SK-N-SH treated with all-trans-retinoic acid at 6 μM for 48 hours (cell line): ENCODE results near the gene PLCB1.

Experiments used
- ARNTL ChIP-seq: fragments of 450-650 bp; formaldehyde crosslinking; IDR thresholded peaks from 2 replicates; pipeline ENCODE4 v1.5.0; 2020; ENCODE audit warnings: low read depth, mild to moderate bottlenecking, moderate library complexity, borderline replicate concordance
- CREB5 ChIP-seq: fragments of 250-450 bp; sonication (Bioruptor Pico); IDR thresholded peaks from 2 replicates; pipeline ENCODE4 v1.5.1; 2020; ENCODE audit warnings: low read depth, mild to moderate bottlenecking, moderate library complexity
- PATZ1 ChIP-seq: fragments of 250-450 bp; sonication (Bioruptor Pico); IDR thresholded peaks from 2 replicates; pipeline ENCODE4 v1.8.0; 2020; ENCODE audit warnings: mild to moderate bottlenecking, moderate library complexity, borderline replicate concordance
- RARB ChIP-seq: fragments of 250-450 bp; sonication (Bioruptor Pico); IDR thresholded peaks from 2 replicates; pipeline ENCODE4 v1.8.0; 2021; ENCODE audit warnings: mild to moderate bottlenecking, moderate library complexity
- TCF4 ChIP-seq: fragments of 250-450 bp; sonication (Bioruptor Pico); IDR thresholded peaks from 2 replicates; pipeline ENCODE4 v1.8.0; 2021; ENCODE audit warnings: mild to moderate bottlenecking, moderate library complexity, borderline replicate concordance
- ZC3H10 ChIP-seq: fragments of 250-450 bp; sonication (Bioruptor Pico); IDR thresholded peaks from 2 replicates; pipeline ENCODE4 v1.5.1; 2021; ENCODE audit warnings: mild to moderate bottlenecking, moderate library complexity
- ZFP3 ChIP-seq: fragments of 250-450 bp; sonication (Bioruptor Pico); IDR thresholded peaks from 2 replicates; pipeline ENCODE4 v1.5.0; 2020; ENCODE audit warnings: mild to moderate bottlenecking, moderate library complexity
- ZFP30 ChIP-seq: fragments of 450-650 bp; formaldehyde crosslinking; IDR thresholded peaks from 2 replicates; pipeline ENCODE4 v1.5.0; 2022; ENCODE audit warnings: mild to moderate bottlenecking, moderate library complexity
- TF ChIP-seq, protein P1 (sequence below): fragments of 250-450 bp; sonication (Bioruptor Pico); IDR thresholded peaks from 2 replicates; pipeline ENCODE4 v1.8.0; 2021; ENCODE audit warnings: low read depth, mild to moderate bottlenecking, moderate library complexity, borderline replicate concordance

- TF ChIP-seq, protein P1, sequence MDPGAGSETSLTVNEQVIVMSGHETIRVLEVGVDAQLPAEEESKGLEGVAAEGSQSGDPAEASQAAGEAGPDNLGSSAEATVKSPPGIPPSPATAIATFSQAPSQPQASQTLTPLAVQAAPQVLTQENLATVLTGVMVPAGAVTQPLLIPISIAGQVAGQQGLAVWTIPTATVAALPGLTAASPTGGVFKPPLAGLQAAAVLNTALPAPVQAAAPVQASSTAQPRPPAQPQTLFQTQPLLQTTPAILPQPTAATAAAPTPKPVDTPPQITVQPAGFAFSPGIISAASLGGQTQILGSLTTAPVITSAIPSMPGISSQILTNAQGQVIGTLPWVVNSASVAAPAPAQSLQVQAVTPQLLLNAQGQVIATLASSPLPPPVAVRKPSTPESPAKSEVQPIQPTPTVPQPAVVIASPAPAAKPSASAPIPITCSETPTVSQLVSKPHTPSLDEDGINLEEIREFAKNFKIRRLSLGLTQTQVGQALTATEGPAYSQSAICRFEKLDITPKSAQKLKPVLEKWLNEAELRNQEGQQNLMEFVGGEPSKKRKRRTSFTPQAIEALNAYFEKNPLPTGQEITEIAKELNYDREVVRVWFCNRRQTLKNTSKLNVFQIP (CRISPR knock-in tag): no peak
- TF ChIP-seq RARB (CRISPR knock-in tag) (no peak), CREB5 (CRISPR knock-in tag) (no peak), TCF4 (CRISPR knock-in tag) (no peak), ZC3H10 (CRISPR knock-in tag) (no peak), PATZ1 (CRISPR knock-in tag) (no peak), ZFP30 (no peak), ZFP3 (CRISPR knock-in tag) (no peak), ARNTL (no peak)
Observed at GRCh38 chr20:8571611-8572010, 439.5 kb downstream of the PLCB1 start.
